Measurements from ENCODE around the gene PRAMEF6. TPM values are rescaled to one million over a fixed set of nuclear protein-coding genes. Genes with fewer than 3 reads are reported as not detected.
"Not testable (repeated sequence)": the region's sequence is repeated elsewhere in the genome, so short reads cannot be mapped to it uniquely, and the experiment has no call there.

The PRAMEF6 gene
- total and polyA plus RNA-seq, 9 of the 15 experiments (the other 6 are each of a cell fraction or from before 2014, with no cell fraction given), result not detected

- H3K4me1 ChIP-seq (replicated peaks in 1 of 2; ENCODE audit: control insufficient read depth in 2 of 2, insufficient read depth in 2 of 2, low read length in 2 of 2); CTCF ChIA-PET (ENCODE audit: low intra/inter-chr PET ratio); H3K27me3 ChIP-seq (ENCODE audit: control insufficient read depth in 2 of 2, insufficient read depth in 2 of 2, low read length in 2 of 2); H3K9me1 ChIP-seq (ENCODE audit: control insufficient read depth, insufficient read depth, low read length); H3K9ac ChIP-seq (ENCODE audit: insufficient read depth in 1 of 2, low read depth in 2 of 2, low read length in 2 of 2); H3K4me2 ChIP-seq (ENCODE audit: insufficient read depth, low read length); H3K9me3 ChIP-seq (replicated peaks; ENCODE audit: control insufficient read depth, insufficient read depth, low read depth, low read length); intact Hi-C loops (cut with micrococcal nuclease); H3K36me3 ChIP-seq (ENCODE audit: control insufficient read depth, insufficient read depth, low read length); H3K79me2 ChIP-seq (ENCODE audit: control insufficient read depth, insufficient read depth, low read length); H3K27ac ChIP-seq (ENCODE audit: extremely low read depth, low read depth, low read length); POLR2A ChIA-PET; ATAC-seq; H3K4me3 ChIP-seq; H2AFZ ChIP-seq (ENCODE audit: low read depth, low read length); BruUV-seq (replicated peaks); DNase-seq (ENCODE audit: extremely low read depth in 1 of 4, low spot score in 3 of 4); H4K20me1 ChIP-seq (replicated peaks; ENCODE audit: control insufficient read depth, insufficient read depth, low read length); in situ Hi-C loops (cut with MboI); FAIRE-seq: not testable (repeated sequence)
- no CpG with 5 or more reads among the region's 1 CpG for WGBS (ENCODE audit: insufficient coverage, low coverage, missing lambda C conversion rate)
Observed at GRCh38 chr1:12916310-12916709, 31.1 kb downstream of the PRAMEF6 start, which contains the start of gene PRAMEF7. Gene PRAMEF7, plus strand, starts transcription at chr1:12916610. Its CDS starts 1,083 bp downstream, at chr1:12917693.

- H3K9ac ChIP-seq (ENCODE audit: insufficient read depth in 1 of 2, low read depth in 2 of 2, low read length in 2 of 2); FAIRE-seq; H3K4me1 ChIP-seq (replicated peaks in 1 of 2; ENCODE audit: control insufficient read depth in 2 of 2, insufficient read depth in 2 of 2, low read length in 2 of 2); in situ Hi-C loops (cut with MboI); ATAC-seq; H4K20me1 ChIP-seq (replicated peaks; ENCODE audit: control insufficient read depth, insufficient read depth, low read length); H3K9me3 ChIP-seq (replicated peaks; ENCODE audit: control insufficient read depth, insufficient read depth, low read depth, low read length); H3K79me2 ChIP-seq (ENCODE audit: control insufficient read depth, insufficient read depth, low read length); CTCF ChIA-PET (ENCODE audit: low intra/inter-chr PET ratio); H3K36me3 ChIP-seq (ENCODE audit: control insufficient read depth, insufficient read depth, low read length); H2AFZ ChIP-seq (ENCODE audit: low read depth, low read length); H3K27me3 ChIP-seq (ENCODE audit: control insufficient read depth in 2 of 2, insufficient read depth in 2 of 2, low read length in 2 of 2); POLR2A ChIA-PET; intact Hi-C loops (cut with micrococcal nuclease); H3K27ac ChIP-seq (ENCODE audit: extremely low read depth, low read depth, low read length); H3K4me3 ChIP-seq; DNase-seq (ENCODE audit: extremely low read depth in 1 of 4, low spot score in 3 of 4); H3K9me1 ChIP-seq (ENCODE audit: control insufficient read depth, insufficient read depth, low read length); H3K4me2 ChIP-seq (ENCODE audit: insufficient read depth, low read length); BruUV-seq (replicated peaks): not testable (repeated sequence)
- WGBS (ENCODE audit: insufficient coverage, low coverage, missing lambda C conversion rate), result 0% methylated on average over 2 of the region's 5 CpGs
Observed at GRCh38 chr1:12903793-12904572, 43.4 kb downstream of the PRAMEF6 start.

GRCh38 chr1:12899186-12899585 is 48.2 kb downstream of the PRAMEF6 start:
- H3K9me3 ChIP-seq (replicated peaks; ENCODE audit: control insufficient read depth, insufficient read depth, low read depth, low read length); intact Hi-C loops (cut with micrococcal nuclease); H3K9ac ChIP-seq (ENCODE audit: insufficient read depth in 1 of 2, low read depth in 2 of 2, low read length in 2 of 2); DNase-seq (ENCODE audit: extremely low read depth in 1 of 4, low spot score in 3 of 4); H2AFZ ChIP-seq (ENCODE audit: low read depth, low read length); H3K27ac ChIP-seq (ENCODE audit: extremely low read depth, low read depth, low read length); H3K4me1 ChIP-seq (replicated peaks in 1 of 2; ENCODE audit: control insufficient read depth in 2 of 2, insufficient read depth in 2 of 2, low read length in 2 of 2); H3K4me3 ChIP-seq; H3K79me2 ChIP-seq (ENCODE audit: control insufficient read depth, insufficient read depth, low read length); POLR2A ChIA-PET; H3K4me2 ChIP-seq (ENCODE audit: insufficient read depth, low read length); H4K20me1 ChIP-seq (replicated peaks; ENCODE audit: control insufficient read depth, insufficient read depth, low read length); H3K36me3 ChIP-seq (ENCODE audit: control insufficient read depth, insufficient read depth, low read length); in situ Hi-C loops (cut with MboI); H3K9me1 ChIP-seq (ENCODE audit: control insufficient read depth, insufficient read depth, low read length); H3K27me3 ChIP-seq (ENCODE audit: control insufficient read depth in 2 of 2, insufficient read depth in 2 of 2, low read length in 2 of 2); CTCF ChIA-PET (ENCODE audit: low intra/inter-chr PET ratio); FAIRE-seq; BruUV-seq (replicated peaks); ATAC-seq: not testable (repeated sequence)

GRCh38 chr1:12898170-12898569 is 49.2 kb downstream of the PRAMEF6 start, which contains the start of gene PRAMEF10:
Gene PRAMEF10, minus strand, starts transcription at chr1:12898270. Its CDS starts 2,423 bp downstream, at chr1:12895847.
- H3K4me2 ChIP-seq (ENCODE audit: insufficient read depth, low read length); POLR2A ChIA-PET; H3K9me3 ChIP-seq (replicated peaks; ENCODE audit: control insufficient read depth, insufficient read depth, low read depth, low read length); BruUV-seq (replicated peaks); H3K4me1 ChIP-seq (replicated peaks in 1 of 2; ENCODE audit: control insufficient read depth in 2 of 2, insufficient read depth in 2 of 2, low read length in 2 of 2); ATAC-seq; DNase-seq (ENCODE audit: extremely low read depth in 1 of 4, low spot score in 3 of 4); H2AFZ ChIP-seq (ENCODE audit: low read depth, low read length); H3K36me3 ChIP-seq (ENCODE audit: control insufficient read depth, insufficient read depth, low read length); H3K9ac ChIP-seq (ENCODE audit: insufficient read depth in 1 of 2, low read depth in 2 of 2, low read length in 2 of 2); in situ Hi-C loops (cut with MboI); H3K9me1 ChIP-seq (ENCODE audit: control insufficient read depth, insufficient read depth, low read length); FAIRE-seq; H3K4me3 ChIP-seq; H3K27ac ChIP-seq (ENCODE audit: extremely low read depth, low read depth, low read length); H3K27me3 ChIP-seq (ENCODE audit: control insufficient read depth in 2 of 2, insufficient read depth in 2 of 2, low read length in 2 of 2); CTCF ChIA-PET (ENCODE audit: low intra/inter-chr PET ratio); H4K20me1 ChIP-seq (replicated peaks; ENCODE audit: control insufficient read depth, insufficient read depth, low read length); intact Hi-C loops (cut with micrococcal nuclease); H3K79me2 ChIP-seq (ENCODE audit: control insufficient read depth, insufficient read depth, low read length): not testable (repeated sequence)
- WGBS (ENCODE audit: insufficient coverage, low coverage, missing lambda C conversion rate), result no CpG with 5 or more reads among the region's 1 CpG

All from K562 (cell line).